K562 (cell line): ENCODE results near the gene DCST1. TPM values are rescaled to one million over a fixed set of nuclear protein-coding genes. Genes with fewer than 3 reads are reported as not detected.

Experiments
- ATAC-seq: fragments of 200-7000 bp; cut with Tn5 transposase; 3 replicates; pipeline ENCODE4 v1.9.1; 2020; ENCODE audit warnings: moderate library complexity
- BruUV-seq: library from RNA; stranded (reverse); fragments of 400-500 nt; replicated peaks from 2 replicates; lab custom pipeline; 2021; lab: Mats Ljungman, UMichigan
- CTCF ChIA-PET: fragments of 300-600 bp; formaldehyde crosslinking; extraction: SDS; loops from one replicate; lab custom pipeline; 2021; ENCODE audit warnings: low intra/inter-chr PET ratio; lab: Yijun Ruan, JAX
- POLR2A ChIA-PET: fragments of 300-600, 350-650 bp; sonication (Branson Sonifier 250); formaldehyde crosslinking; extraction: SDS; loops from one replicate; lab custom pipeline; 2021; ENCODE audit warnings: antibody characterized with exemption, inconsistent platforms; lab: Yijun Ruan, JAX
- DNase-seq, 4 experiments: peaks; one replicate each; pipeline versions ENCODE4 v3.0.0 to v3.0.0-alpha.2; 2011 to 2018; ENCODE audit warnings: low spot score in 3 of 4, mixed read lengths in 3 of 4; ENCODE audit errors: extremely low read depth in 1 of 4
- FAIRE-seq: peaks from 2 replicates; lab custom pipeline; 2011; peaks lifted over from hg19 to GRCh38; lab: Jason Lieb, UNC
- H2AFZ ChIP-seq: 2 replicates; pipeline ENCODE4 v1.6.0; 2011; ENCODE audit warnings: low read depth, low read length, control low read depth, inconsistent platforms
- H3K27ac ChIP-seq: fragments of 200-600 bp; 3 replicates; pipeline ENCODE4 v1.8.0; 2011; ENCODE audit warnings: low read depth, mild to moderate bottlenecking, control low read depth, inconsistent platforms, low read length, moderate library complexity, mixed read lengths; ENCODE audit errors: extremely low read depth
- H3K27me3 ChIP-seq, 2 experiments: fragments of 300-600 bp in 1 of 2; 2 replicates in 1 of 2; 3 replicates in 1 of 2; pipeline versions ENCODE4 v1.6.0 to v1.8.0; 2011; ENCODE audit warnings: inconsistent platforms in 2 of 2, low read length in 2 of 2, mild to moderate bottlenecking in 1 of 2, mixed read lengths in 1 of 2, moderate library complexity in 1 of 2; ENCODE audit not compliant: control insufficient read depth in 2 of 2, insufficient read depth in 2 of 2
- H3K36me3 ChIP-seq: fragments of 300-600 bp; 3 replicates; pipeline ENCODE4 v1.8.0; 2011; ENCODE audit warnings: mild to moderate bottlenecking, low read length, inconsistent platforms; ENCODE audit not compliant: control insufficient read depth, insufficient read depth
- H3K4me1 ChIP-seq, 2 experiments: fragments of 200-600 bp in 1 of 2; replicated peaks in 1 of 2; 2 replicates in 1 of 2; 3 replicates in 1 of 2; pipeline versions ENCODE4 v1.5.1 to v1.8.0; 2011; ENCODE audit warnings: inconsistent platforms in 2 of 2, low read length in 2 of 2, mild to moderate bottlenecking in 1 of 2, mixed read lengths in 1 of 2, moderate library complexity in 1 of 2; ENCODE audit not compliant: control insufficient read depth in 2 of 2, insufficient read depth in 2 of 2
- H3K4me2 ChIP-seq: 2 replicates; pipeline ENCODE4 v1.6.1; 2011; ENCODE audit warnings: low read length, control low read depth, inconsistent platforms, mixed read lengths; ENCODE audit not compliant: insufficient read depth
- H3K4me3 ChIP-seq: fragments of 200-600 bp; sonication (generic), shearing (Covaris generic); 2 replicates; pipeline ENCODE4 v1.5.1; 2016; ENCODE audit warnings: control low read depth, inconsistent platforms
- H3K79me2 ChIP-seq: fragments of 200-600 bp; 3 replicates; pipeline ENCODE4 v1.8.0; 2011; ENCODE audit warnings: low read length, inconsistent platforms; ENCODE audit not compliant: control insufficient read depth, insufficient read depth
- H3K9ac ChIP-seq, 2 experiments: 2 replicates each; pipeline versions ENCODE4 v1.6.0 to v1.6.1; 2011; ENCODE audit warnings: low read depth in 2 of 2, low read length in 2 of 2, control low read depth in 1 of 2, inconsistent platforms in 1 of 2, mild to moderate bottlenecking in 1 of 2, mixed read lengths in 1 of 2; ENCODE audit not compliant: insufficient read depth in 1 of 2
- H3K9me1 ChIP-seq: one replicate; pipeline ENCODE4 v1.6.0; 2011; ENCODE audit warnings: inconsistent platforms, mild to moderate bottlenecking, low read length, moderate library complexity; ENCODE audit not compliant: control insufficient read depth, insufficient read depth
- H3K9me3 ChIP-seq: replicated peaks from 2 replicates; pipeline ENCODE4 v1.5.1; 2011; ENCODE audit warnings: low read depth, low read length, inconsistent platforms; ENCODE audit not compliant: control insufficient read depth, insufficient read depth
- H4K20me1 ChIP-seq: replicated peaks from 2 replicates; pipeline ENCODE4 v1.6.1; 2011; ENCODE audit warnings: low read length, inconsistent platforms, mixed read lengths; ENCODE audit not compliant: control insufficient read depth, insufficient read depth
- AFF4 ChIP-seq: sonication (generic); formaldehyde crosslinking; IDR thresholded peaks from 2 replicates; pipeline ENCODE4 v1.8.0; 2023; ENCODE audit warnings: mild to moderate bottlenecking, missing genetic modification reagents
- CHD1 ChIP-seq: fragments of 200-600 bp; sonication (generic); IDR thresholded peaks from one replicate; pipeline ENCODE4 v1.6.1; 2012; ENCODE audit warnings: mild to moderate bottlenecking, moderate library complexity, low read length, inconsistent platforms
- CHD4 ChIP-seq: fragments of 200-600 bp; sonication (generic); IDR thresholded peaks from 3 replicates; pipeline ENCODE4 v1.6.1; 2012; ENCODE audit warnings: low read depth, mild to moderate bottlenecking, mixed read lengths, low read length, inconsistent platforms; ENCODE audit not compliant: insufficient read depth, insufficient replicate concordance, poor library complexity, severe bottlenecking
- ESRRA ChIP-seq: fragments of 450-650 bp; IDR thresholded peaks from 2 replicates; pipeline ENCODE4 v1.6.1; 2014; ENCODE audit warnings: low read depth, mild to moderate bottlenecking, moderate library complexity, borderline replicate concordance
- FOSL1 ChIP-seq: fragments of 200-800 bp; sonication (Bioruptor generic); conservative IDR thresholded peaks from 2 replicates; pipeline ENCODE4 v1.6.1; 2016; ENCODE audit warnings: missing genetic modification characterization, missing compliant biosample characterization
- HNRNPLL ChIP-seq: fragments of 200-400 bp; formaldehyde crosslinking; IDR thresholded peaks from 2 replicates; pipeline ENCODE4 v1.6.1; 2017; ENCODE audit warnings: low read length, low read depth, mild to moderate bottlenecking; ENCODE audit not compliant: poor library complexity, severe bottlenecking
- PHF8 ChIP-seq: fragments of 200-600 bp; sonication (generic); IDR thresholded peaks from 2 replicates; pipeline ENCODE4 v1.6.1; 2012; ENCODE audit warnings: mixed run types, mild to moderate bottlenecking, inconsistent platforms, low read length, moderate library complexity, borderline replicate concordance
- TFAP4 ChIP-seq: sonication (generic); formaldehyde crosslinking; IDR thresholded peaks from 2 replicates; pipeline ENCODE4 v1.8.0; 2022; ENCODE audit warnings: missing genetic modification reagents, mild to moderate bottlenecking, moderate library complexity, borderline replicate concordance
- VEZF1 ChIP-seq: fragments of 200-800 bp; sonication (Bioruptor generic); IDR thresholded peaks from 2 replicates; pipeline ENCODE4 v1.6.1; 2017; ENCODE audit warnings: missing genetic modification characterization, missing compliant biosample characterization
- ZNF511 ChIP-seq: sonication (generic); formaldehyde crosslinking; IDR thresholded peaks from 2 replicates; pipeline ENCODE4 v1.8.0; 2022; ENCODE audit warnings: mild to moderate bottlenecking, missing genetic modification reagents
- ZZZ3 ChIP-seq: fragments of 450-650 bp; IDR thresholded peaks from 2 replicates; pipeline ENCODE4 v1.6.1; 2016; ENCODE audit warnings: antibody characterized with exemption, mild to moderate bottlenecking, moderate library complexity
- WGBS: fragments of 100-300 bp; shearing (Covaris generic); methylation state at CpG from one replicate; pipeline ENCODE4 v1.1.6; 2016; ENCODE audit warnings: low coverage, mixed read lengths; ENCODE audit not compliant: insufficient coverage; ENCODE audit errors: missing lambda C conversion rate; 5-methylcytosine and 5-hydroxymethylcytosine counted together
- in situ Hi-C: fragments of 300-500 bp; cut with MboI; formaldehyde crosslinking; loops from 4 replicates; pipeline ENCODE4 v1.15.0; 2018; ENCODE audit warnings: inconsistent platforms, mixed read lengths
- intact Hi-C: fragments of 100-400 bp; cut with micrococcal nuclease; formaldehyde crosslinking; loops from 2 replicates; pipeline ENCODE4 v1.14.2; 2022
- polyA plus RNA-seq, 8 experiments: library from polyadenylated mRNA; depleted of rRNA in 4 of 8; stranded (reverse) in 5 of 8; unstranded in 3 of 8; fragments of >200 nt; fragmentation: Nextera tagmentation in 2 of 8; fragmentation: Illumina TruSeq in 1 of 8; extraction: Ambion mirVana in 2 of 8; extraction: Trizol in 1 of 8; gene quantifications; 2 replicates each; pipeline versions ENCODE4 v1.2.1 to v1.2.3, GENCODE V29; 2011 to 2014; ENCODE audit warnings: inconsistent platforms in 1 of 8, missing spikeins in 1 of 8
- total RNA-seq, 7 experiments: library from RNA; depleted of rRNA in 6 of 7; stranded (reverse); fragments of >200 nt in 6 of 7; fragmentation: Illumina TruSeq in 2 of 7; extraction: Trizol in 2 of 7; gene quantifications; 2 replicates each; pipeline versions ENCODE4 v1.2.1 to v1.2.3, GENCODE V29; 2011 to 2021; ENCODE audit warnings: low replicate concordance in 1 of 7

DCST1 gene
- total and polyA plus RNA-seq, 9 of the 15 experiments (the other 6 are each of a cell fraction or from before 2014, with no cell fraction given): not detected

- in situ Hi-C loops: no loop called here
- H3K4me3 ChIP-seq: peak within 1 kb of the TSS; percentile 97
- FAIRE-seq (peak; percentile 32), ATAC-seq (peak; percentile 0; the same call in 1 of the 3 replicates), DNase-seq (peak; percentile 48 to 79 (median 58))
- WGBS: 2% methylated on average over 13 of the region's 35 CpGs
- peak within 1 kb of the TSS; percentile 99 for H3K4me2 ChIP-seq
- peak within 1 kb of the TSS; percentile 99 for H3K9ac ChIP-seq
- no peaks in the 10 kb centered on the region for H3K9me3 ChIP-seq
- POLR2A ChIA-PET: interaction anchor here (0.6 to 1.5 kb wide), 2 partner anchors 19 to 39 kb away, joined by 3 read pairs; no protein-coding TSS in a partner anchor
- peaks cover 3% of the 10 kb centered on the region; the same call in 1 of the 2 replicates for H4K20me1 ChIP-seq
- intact Hi-C loops: loop anchor here (1.0 to 5.0 kb wide), 4 partner anchors 15 to 445 kb away; partner anchors contain the start of genes EFNA3 and UBE2Q1
- CTCF ChIA-PET: no interaction called here
- H3K4me1 ChIP-seq: peaks cover 45 to 74% of the 10 kb centered on the region in 2 experiments
- H2AFZ ChIP-seq: peak within 1 kb of the TSS; percentile 95
- peaks cover 33% of the 10 kb centered on the region; the same call in 2 of the 3 replicates for H3K36me3 ChIP-seq
- H3K79me2 ChIP-seq: peaks cover 58% of the 10 kb centered on the region
- no TSS peak for BruUV-seq
- H3K27me3 ChIP-seq: no peaks in the 10 kb centered on the region
- H3K27ac ChIP-seq: peak within 1 kb of the TSS; percentile 99
- H3K9me1 ChIP-seq: no peaks in the 10 kb centered on the region
- TF ChIP-seq CHD4: peak; percentile 50
- TF ChIP-seq CHD1: peak; percentile 69
- no peak for TF ChIP-seq ZZZ3
- TF ChIP-seq VEZF1 (CRISPR knock-in tag): peak; percentile 51
- 0 out of 2 replicates have a peak, but pooled peaks have one; percentile 44 for TF ChIP-seq AFF4 (CRISPR knock-in tag)
- peak; percentile 10 for TF ChIP-seq HNRNPLL
- TF ChIP-seq FOSL1 (tag): no peak
- no peak for TF ChIP-seq ESRRA
- TF ChIP-seq PHF8: peak; percentile 46; the same call in 1 of the 2 replicates
- TF ChIP-seq TFAP4 (CRISPR knock-in tag): 0 out of 2 replicates have a peak, but pooled peaks have one; percentile 4
- 0 out of 2 replicates have a peak, but pooled peaks have one; percentile 17 for TF ChIP-seq ZNF511 (CRISPR knock-in tag)
These were observed 31.0 kb upstream of the DCST1 start, which contains the start of gene ZBTB7B for GRCh38 chr1:155002464-155003226. TSS of gene ZBTB7B (plus strand) at chr1:155002802. CDS start at chr1:155014661, 11,859 bp downstream.
